HPDE6-E6E7 (cell line): Measurements from ENCODE around the gene PRKCB.

ENCODE experiments used
- DNase-seq: peaks from one replicate; pipeline ENCODE4 v3.0.0; 2011; ENCODE audit warnings: missing footprints; ENCODE audit errors: extremely low spot score

PRKCB gene

DNA sequence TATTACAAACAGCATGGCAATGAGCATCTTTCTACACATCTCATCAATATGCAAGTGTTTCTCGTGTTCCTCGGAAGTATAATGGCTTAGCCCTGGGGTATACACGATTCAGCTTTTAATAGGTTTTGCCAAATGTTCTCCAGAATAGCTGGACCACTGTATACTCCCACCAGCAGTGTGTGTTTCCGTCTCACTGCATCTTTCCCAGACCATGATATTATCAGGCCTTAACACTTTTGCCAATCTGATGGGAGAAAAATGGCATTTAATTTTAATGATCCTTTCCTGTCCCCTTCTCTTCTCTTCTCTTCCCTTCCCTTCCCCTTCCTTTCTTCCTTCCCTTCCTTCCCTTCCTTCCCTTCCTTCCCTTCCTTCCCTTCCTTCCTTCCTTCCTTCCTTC is 30.8 kb downstream of the PRKCB start:
- no peak for DNase-seq

DNA sequence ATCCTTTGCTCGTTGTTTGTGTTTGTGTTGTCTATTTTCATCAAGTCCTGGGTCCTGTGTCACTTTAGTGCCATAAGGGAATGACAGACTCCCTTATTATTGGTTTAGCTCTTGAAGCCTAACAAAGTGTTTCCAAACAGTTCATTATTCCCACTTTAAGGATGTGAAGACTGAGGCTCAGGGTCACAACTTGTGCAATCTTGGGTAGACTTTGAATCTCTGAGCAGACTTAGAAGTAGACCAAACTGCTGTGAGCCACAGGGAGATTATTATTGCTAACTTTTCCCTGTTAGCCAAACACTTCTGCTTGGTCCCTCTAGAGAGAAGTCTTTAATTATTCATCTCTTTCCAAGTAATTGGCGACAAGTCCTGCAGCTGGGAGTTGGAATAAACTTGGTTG is 31.8 kb downstream of the PRKCB start:
- DNase-seq, result no peak

DNA sequence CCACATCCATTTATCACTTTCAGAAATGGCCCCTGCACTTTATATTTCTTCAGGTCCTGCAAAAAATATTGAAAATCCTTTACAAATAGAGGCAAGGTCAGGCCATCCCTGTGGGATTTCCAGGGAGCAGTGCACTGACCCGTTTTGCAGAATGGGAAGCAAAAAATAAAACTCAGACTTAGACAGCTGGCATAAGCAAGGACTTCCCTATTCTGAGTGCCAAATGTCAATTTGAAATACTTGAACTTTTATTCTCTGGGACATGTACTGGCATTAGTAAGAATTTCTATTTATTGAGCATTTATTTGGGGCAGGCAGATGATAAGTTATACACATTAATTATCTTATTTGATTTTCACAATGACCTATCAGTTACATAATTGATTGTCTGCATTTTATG is 32.4 kb downstream of the PRKCB start:
- no peak for DNase-seq

DNA sequence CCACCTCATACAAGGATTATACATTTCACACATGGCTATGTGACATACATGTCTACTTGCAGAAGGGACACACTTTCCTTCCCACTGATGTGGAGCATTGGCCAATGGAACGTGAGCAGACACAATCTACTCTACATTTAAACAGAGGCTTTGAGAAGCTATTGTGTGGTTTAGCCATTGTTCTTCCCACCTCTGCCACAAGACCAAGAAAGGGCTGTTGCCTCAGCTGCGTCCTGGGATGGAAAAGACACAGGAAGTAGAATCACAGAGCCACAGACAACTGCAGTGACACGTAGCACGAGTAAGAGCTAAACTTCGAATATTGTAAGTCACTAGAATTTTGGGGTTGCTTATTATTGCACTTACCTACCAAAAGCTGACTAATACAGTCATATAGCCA is 33.3 kb downstream of the PRKCB start:
- no peak for DNase-seq

DNA sequence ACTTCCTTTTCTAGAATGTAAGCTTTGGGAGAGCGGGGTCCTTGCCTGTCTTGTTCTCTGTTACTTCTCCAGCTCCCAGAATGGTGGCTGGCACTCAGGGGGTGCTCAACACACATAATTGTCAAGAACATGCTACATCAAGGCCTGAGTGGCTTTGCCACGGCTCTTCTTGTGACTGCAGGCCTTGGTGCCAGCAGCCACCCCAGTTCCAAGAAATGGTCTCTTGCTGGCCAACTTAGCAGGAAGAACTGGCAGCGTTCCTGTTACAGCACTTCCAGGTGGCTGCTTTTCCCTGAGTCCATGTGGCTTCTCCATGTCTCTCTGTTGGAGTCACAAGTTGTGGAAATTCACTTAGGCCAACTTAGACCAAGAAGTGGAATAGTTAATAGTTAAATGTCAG is 36.1 kb downstream of the PRKCB start:
- DNase-seq, result no peak

DNA sequence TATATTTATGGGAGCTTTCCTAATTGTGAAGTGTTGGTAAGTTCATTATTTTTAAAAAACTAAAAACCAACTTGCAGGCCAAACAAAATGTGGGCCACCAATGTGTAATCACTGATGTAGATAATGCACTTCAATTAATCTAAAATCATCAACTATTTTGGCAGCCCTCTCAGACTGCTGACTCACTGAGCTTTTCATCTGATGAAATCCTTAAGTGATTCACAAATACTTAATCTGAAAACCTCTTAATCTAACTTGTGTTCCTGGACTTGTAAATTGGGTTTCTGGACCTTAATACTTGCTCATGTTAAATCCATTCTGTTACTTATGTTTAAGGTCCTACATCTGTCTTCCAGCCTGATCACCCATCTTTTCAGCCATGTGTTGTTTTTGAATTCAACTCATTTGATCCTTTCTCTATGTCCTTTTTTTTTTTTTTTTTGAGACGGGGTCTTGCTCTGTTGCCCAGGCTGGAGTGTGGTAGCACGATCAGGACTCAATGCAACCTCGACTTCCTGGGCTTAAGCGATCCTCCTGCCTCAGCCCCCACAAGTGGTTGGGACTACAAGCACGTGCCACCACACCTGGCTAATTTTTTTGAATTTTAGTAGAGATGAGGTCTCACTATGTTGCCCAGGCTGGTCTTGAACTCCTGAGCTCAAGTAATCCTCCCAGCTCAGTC is 39.0 kb downstream of the PRKCB start:
- DNase-seq, result no peak

DNA sequence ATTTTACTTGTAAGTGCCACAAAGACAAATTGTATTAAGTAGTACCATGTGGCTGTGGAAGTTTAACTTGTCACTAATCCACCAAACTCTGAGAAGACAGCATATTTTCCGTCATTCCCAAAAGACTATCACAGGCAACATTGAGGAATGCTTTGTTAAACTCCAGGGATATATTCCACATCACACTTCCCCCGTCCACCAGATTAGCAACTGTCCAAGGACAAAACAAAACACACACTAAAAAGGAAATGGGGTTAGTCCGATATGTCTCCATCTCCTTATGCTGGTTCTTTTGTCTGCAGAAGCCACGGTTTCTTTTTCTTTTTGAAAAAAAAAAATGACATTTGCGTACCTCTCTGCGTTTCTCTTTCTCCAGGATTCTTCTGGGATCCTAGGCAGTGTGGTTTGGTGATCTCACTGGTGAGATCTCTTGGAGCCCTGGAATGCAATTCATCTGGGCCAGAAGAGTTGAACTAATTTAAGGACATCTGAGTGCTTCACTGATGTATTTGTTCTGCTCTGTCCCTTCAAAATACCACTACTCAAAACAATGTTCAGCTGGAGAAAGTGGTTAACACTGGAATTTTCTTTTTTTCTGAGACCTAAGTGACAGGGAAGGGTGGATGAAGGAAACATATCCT is 40.6 kb downstream of the PRKCB start:
- DNase-seq, result no peak

DNA sequence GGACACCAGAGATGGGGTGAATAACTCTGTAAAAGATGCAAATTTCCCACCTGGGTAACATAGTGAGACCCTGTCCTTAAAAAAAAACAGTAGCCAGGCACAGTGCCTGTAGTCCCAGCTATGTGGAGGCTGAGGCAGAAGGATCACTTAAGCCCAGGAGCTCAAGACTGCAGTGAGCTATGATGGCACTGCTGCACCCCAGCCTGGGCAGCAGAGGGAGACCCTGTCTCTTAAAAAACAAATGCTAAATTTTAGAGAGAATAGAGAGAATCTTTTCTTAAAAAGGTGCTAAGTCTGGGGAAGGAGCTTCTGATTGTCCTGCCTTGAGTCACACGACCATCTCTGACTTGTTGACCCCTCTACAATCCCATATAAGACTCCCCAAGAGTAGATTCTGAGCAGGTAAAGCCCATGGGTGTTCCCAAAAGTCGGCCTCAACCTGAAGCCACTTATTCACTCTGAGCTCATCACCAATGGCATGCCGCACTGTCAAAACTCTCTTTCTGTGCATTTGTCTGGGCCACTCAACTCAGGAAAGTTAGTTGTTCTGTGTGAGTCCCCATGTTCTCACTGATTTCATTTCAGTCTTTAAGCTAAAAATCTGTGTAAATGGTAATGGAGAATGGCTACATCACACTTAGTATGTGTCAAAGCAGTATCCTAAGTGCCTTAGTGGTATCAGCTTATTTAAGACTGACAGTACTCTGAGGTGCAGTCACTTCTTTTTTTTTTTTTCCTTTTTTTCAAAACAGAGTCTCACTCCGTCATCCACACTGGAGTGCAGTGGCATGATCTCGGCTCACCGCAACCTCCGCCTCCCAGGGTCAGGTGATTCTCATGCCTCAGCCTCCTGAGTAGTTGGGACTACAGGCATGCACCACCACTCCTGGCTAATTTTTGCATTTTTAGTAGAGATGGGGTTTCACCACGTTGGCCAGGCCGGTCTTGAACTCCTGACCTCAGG is 41.6 kb downstream of the PRKCB start:
- no peak for DNase-seq

DNA sequence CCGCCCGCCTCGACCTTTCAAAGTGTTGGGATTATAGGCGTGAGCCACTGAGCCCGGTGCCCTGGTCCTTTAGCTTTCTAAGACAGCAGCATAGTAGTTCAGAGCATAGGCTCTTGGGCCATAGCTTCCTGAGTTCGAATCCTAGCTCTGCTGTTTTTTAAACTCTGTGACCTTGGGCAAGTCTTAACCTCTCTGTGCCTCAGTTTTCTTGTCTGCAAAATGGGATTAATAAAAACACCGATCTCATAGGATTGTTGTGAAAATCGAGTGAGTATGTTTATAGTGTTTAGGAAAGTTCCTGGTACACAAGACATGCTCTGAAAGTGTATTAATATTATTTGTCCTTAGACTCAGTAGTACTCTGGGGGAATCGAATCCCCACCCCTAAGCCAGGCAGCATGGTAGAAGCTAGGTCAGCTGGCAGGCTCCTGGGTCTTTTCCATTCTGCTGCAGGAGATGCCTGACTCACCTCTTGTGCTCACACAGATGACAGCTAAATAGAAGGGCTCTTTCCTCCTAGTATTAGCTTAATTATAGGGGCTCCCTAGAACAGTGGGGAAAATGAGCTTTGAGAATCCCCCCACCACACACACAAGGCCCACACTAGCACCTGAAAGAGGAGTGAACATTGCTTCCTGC is 44.1 kb downstream of the PRKCB start:
- no peak for DNase-seq

DNA sequence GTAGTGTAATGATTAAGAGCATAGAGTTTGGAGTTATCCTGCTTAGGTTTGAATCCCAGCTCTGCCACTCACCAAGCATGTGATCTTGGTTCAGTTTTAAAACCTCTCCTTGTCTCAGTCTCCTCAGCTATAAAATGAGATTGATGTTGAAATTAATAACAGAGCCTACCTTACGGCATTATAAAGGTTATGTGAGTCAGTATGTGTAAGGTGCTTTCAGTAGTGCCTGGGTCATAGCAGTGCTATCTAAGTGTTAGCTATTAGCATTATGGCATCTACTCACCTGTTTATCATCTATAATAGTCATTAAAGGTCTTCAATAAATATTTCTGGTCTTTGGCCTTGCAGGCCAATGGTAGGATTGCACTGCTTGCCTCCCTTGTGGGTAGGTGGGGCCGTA is 53.4 kb downstream of the PRKCB start:
- DNase-seq, result no peak

DNA sequence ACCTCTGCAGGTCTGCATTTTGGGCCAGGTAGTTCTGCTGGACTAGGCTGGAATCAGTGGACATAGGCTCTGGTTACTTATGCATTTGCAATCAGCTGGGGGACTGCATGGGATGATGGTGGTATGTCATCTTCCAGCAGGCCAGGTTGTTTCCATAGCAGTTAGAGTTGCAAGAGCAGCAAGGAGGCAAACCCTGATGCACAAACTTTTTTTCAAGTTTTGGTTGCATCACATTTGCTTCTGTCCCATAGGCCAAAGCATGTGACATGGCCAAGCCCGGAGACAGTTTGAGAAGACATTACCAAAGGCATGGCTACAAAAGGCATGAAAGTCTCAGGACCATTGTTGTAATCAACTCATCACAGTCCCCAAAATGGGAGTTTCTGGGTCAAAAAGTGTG is 58.2 kb downstream of the PRKCB start:
- DNase-seq, result no peak

DNA sequence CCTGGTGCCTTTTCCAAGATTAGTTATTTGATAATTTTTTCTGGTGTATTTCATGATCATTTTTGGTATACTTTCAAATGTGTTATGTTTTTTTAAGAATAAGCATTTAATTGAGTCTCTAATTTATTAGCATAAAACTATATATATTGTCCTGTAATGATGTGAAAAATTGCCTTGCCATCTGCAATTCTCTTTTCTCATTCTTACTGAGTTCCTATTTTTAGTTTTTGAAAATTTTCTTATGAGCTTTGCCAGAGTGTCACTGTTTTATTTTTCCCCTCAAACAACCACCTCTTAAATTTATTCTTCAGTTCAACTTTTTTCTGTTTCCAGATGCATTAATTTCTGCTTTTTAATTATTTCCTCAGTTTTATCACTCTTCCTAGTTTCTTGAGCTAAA is 59.3 kb downstream of the PRKCB start:
- no peak for DNase-seq

DNA sequence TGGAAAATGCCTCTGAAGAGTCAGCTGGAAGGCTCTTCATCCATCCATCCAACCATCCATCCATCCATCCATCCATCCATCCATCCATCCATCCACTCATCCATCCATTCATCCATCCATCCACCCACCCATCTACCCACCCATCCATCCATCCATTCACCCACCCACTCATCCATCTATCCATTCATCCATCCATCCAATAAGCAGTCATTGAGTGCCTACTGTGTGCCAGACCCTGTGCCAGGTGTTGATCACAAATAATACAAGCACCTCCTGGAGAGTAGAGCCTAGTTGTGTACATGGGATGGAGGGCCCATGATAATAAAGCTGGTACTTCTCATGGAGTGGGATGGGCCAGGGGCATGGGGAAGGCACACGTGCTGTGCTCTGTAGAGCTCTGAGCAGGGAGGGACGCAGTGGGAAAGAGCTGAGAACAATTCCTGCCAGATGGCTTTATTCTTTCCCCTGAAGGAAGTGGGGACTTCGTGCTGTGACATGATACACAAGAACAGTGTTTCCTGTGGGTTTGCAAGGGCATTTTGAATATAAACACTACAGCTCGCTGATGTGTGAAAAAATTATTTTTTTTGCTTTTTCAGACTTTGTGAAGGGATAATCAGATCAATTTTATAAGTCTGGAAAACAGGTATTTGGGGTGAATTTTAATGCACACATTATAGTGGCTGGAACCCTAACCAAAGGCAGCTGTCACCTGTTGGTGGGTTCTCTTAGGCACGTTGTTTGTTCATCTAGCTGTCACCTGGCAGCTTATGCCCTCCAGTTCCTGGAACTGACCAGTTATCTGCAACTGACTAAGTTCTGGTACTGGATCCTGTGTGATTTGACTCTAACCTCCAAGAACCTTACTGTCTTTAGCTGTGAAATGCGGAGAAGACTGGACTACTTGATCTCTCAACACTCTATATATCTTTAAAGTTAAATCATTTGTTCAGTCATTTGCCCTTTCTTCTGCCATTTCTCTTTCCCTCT is 61.3 kb downstream of the PRKCB start:
- DNase-seq, result no peak

DNA sequence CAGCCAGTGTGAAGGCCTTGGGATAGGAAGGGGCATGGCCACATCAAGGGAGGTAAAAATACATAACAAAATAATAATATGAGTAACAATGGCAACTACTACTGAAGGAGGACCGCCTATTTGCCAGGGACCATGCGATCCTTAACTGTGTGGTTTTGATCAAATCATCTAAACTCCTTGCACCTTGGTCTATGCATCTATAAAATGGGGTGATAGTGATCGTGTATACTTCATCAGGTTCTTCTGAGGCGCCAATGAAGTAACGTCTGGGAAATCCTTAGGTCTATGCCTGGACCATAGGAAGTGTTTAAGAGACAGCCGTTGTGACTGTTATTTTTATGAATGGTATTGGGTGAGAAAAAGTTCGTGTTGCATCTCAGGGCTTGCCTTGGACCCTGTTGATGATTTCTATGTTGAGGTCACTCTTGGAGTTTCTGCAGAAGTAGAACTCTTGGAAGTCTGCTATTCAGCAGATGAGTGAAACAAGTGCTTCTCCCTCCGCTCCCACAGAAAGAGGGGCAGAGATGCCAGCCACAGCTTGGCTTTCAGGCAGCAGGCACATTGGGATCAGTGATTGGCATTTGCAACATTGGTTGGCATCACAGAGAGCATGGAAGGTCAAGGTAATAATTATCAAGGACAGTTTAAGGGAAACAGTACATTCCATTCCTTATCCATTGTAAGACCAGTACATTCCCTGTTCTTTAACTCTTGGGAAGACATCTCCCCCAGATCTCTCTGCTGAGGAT is 63.1 kb downstream of the PRKCB start:
- DNase-seq, result no peak

DNA sequence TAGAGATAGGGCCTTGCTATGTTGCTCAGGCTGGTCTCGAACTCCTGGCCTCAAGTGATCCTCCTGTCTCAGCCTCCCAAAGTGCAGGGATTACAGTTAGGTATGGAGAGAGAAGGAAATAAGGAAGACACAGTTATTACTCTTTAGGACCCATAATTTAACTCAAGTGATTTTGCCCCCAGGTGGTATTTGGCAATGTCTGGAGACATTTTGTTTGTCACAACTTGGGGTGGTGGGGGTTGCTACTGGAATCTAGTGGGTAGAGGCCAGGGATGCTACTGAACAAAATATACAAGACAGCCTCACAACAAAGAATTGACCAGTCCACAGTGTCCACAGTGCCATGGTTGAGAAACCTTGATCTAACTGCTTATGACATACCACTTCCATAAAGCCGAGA is 64.1 kb downstream of the PRKCB start:
- DNase-seq, result no peak

DNA sequence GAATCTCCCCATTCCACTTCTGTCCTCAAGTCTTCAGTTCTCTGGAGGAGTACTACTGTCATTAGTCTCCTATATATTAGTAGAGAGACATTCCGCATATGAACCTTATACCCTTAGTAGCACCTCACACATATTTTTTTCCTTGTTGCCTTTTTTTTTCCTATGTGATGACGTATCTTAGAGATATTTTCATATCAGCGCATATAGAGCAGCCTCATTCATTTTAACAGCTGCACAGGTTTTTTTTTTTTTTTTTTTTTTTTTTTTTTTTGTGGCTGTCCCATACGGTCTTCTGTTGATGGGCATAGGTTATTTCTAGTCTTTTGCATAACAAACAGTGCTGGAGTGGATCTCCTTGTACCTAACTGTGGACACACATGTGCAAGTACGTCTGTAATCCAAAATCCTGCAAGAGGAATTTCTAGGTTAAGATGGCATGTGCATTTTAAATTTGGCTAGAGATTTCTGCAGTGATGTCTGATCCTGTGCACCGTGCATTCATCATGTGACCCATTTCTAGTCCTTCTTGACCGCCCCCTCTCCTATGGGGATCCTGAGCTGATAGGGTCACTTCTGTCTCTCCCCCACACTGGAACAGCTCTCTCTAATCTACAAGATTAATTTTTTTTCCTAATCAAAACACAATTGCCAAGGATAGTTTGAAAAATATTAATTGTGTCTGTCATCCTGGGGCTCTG is 64.8 kb downstream of the PRKCB start:
- no peak for DNase-seq

DNA sequence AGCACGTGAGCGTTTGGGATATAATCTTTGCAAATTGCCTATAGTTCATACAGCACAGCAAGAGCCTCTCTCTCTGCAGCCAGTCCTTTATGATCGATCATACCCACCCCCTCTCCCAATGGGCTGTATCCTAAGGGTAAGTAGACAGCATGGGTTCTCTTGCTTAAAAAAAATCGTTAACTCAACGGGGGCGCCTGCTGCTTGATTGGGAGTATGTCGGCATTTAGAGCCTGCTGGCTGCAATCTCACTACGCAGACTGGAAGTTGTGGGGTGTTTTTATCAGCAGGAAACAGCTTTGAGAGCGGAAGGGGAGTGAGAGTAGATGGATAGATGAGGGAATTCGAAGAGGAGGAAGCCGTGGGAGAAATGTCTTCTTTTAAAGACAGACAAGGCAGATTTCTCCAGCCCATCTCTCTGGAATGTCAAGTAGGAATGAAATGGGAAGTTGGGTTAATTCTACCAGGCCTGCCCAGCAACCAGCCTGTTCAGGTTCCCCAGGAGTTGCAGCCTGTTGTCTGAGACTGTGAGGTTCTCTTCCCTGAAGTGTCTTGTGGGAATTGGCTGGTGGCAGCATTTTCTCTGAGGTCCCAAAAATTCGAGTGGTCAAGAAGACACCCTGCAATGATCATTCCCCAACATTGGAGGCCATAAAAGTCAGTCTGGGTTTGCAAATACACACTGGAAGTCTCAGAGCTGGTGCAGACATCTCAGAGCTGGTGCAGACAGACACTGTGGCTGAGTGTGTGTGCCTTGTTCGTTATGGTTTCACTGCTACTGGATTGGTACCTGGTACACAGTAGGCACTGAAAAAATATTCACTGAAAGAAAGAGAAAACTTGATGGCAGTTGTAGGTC is 65.6 kb downstream of the PRKCB start:
- DNase-seq, result no peak

DNA sequence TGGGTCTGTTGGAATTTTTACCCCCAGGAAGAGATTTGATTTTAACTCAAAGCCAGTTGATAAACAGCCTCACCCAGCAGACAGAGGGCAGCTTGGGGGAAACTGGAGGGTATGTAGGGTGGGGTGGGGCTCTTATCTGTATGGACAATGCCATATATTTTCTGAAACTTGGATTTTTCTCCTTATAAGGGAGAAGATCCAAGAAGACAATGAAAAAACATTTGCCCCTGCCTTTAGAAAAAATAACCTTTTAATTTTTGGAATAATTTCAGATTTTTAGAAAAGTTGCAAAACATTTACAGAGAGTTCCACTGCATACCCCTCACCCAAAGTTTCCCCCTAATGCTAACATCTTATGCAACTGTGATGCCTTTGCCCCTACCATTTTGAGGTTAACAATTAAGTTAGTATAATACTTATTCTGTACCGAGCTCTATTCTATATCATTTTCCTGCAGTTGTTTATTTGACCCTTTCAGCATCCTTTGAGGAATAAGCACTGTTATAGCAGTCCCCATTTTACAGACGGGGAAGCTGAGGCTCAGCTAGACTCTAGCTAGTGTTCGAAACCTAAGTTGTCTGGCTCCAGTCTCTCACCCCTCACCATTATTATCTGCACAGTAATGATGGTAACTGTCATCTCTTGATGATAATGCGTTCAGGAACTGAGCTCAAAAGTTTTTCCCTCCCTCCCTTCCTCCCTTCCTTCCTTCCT is 66.4 kb downstream of the PRKCB start:
- DNase-seq, result no peak
